HG03108 (cell line): ENCODE results near the gene BRSK2.
"Not testable (repeated sequence)": the region's sequence is repeated elsewhere in the genome, so short reads cannot be mapped to it uniquely, and the experiment has no call there.

Source experiments
- ATAC-seq: cut with Tn5 transposase; IDR thresholded peaks from one replicate; pipeline ENCODE4 v1.9.1; 2021; ENCODE audit warnings: moderate library complexity; ENCODE audit not compliant: unreplicated experiment

Gene BRSK2

GRCh38 chr11:1507381-1508140, 117.8 kb downstream of the BRSK2 start:
- no peak for ATAC-seq

GRCh38 chr11:1508491-1508891, 118.8 kb downstream of the BRSK2 start:
- no peak for ATAC-seq

GRCh38 chr11:1508986-1509385, 119.3 kb downstream of the BRSK2 start:
- ATAC-seq = no peak

GRCh38 chr11:1509626-1510255, 120.0 kb downstream of the BRSK2 start:
- no peak for ATAC-seq

- ATAC-seq = not testable (repeated sequence)
Measured at GRCh38 chr11:1510351-1510750, 120.6 kb downstream of the BRSK2 start.

- ATAC-seq = no peak
Measured at GRCh38 chr11:1510928-1511327, 121.2 kb downstream of the BRSK2 start.

- no peak for ATAC-seq
Measured at GRCh38 chr11:1511937-1512496, 122.3 kb downstream of the BRSK2 start.
